GM21723 (cell line): Measurements from ENCODE around the gene DNAH3.

Source experiments
- ATAC-seq: cut with Tn5 transposase; IDR thresholded peaks from one replicate; pipeline ENCODE4 v1.9.1; 2021; ENCODE audit warnings: mild to moderate bottlenecking, moderate library complexity; ENCODE audit not compliant: unreplicated experiment

DNAH3 gene

GRCh38 chr16:20910781-20911321 is 239.8 kb downstream of the DNAH3 start:
- ATAC-seq: no peak

GRCh38 chr16:20906341-20907255 is 244.0 kb downstream of the DNAH3 start:
- ATAC-seq: no peak

GRCh38 chr16:20905576-20905975 is 245.1 kb downstream of the DNAH3 start:
- ATAC-seq: no peak

GRCh38 chr16:20904507-20905081 is 246.1 kb downstream of the DNAH3 start:
- ATAC-seq: no peak

- ATAC-seq: no peak
Measured at GRCh38 chr16:20903899-20904506, 246.6 kb downstream of the DNAH3 start.

- no peak for ATAC-seq
Measured at GRCh38 chr16:20903116-20903898, 247.3 kb downstream of the DNAH3 start.

GRCh38 chr16:20902426-20902825 is 248.2 kb downstream of the DNAH3 start:
- no peak for ATAC-seq

- peak; percentile 20 for ATAC-seq
Measured at GRCh38 chr16:20901436-20902112, 249.1 kb downstream of the DNAH3 start.

GRCh38 chr16:20901068-20901435 is 249.6 kb downstream of the DNAH3 start:
- ATAC-seq: no peak

GRCh38 chr16:20900299-20901067 is 250.2 kb downstream of the DNAH3 start, which contains the start of the genes DCUN1D3 and LYRM1:
DCUN1D3 (minus strand) TSS chr16:20900358; CDS start chr16:20862538, 37,820 bp downstream.
LYRM1 (plus strand) TSS chr16:20900771; CDS start chr16:20915556, 14,785 bp downstream.
- ATAC-seq: peak; percentile 71

- no peak for ATAC-seq
Measured at GRCh38 chr16:20899477-20900298, 251.0 kb downstream of the DNAH3 start.

- no peak for ATAC-seq
Measured at GRCh38 chr16:20899071-20899470, 251.6 kb downstream of the DNAH3 start.

GRCh38 chr16:20897922-20898321 is 252.7 kb downstream of the DNAH3 start:
- ATAC-seq: no peak

GRCh38 chr16:20897253-20897897 is 253.3 kb downstream of the DNAH3 start:
- no peak for ATAC-seq

- ATAC-seq: no peak
Measured at GRCh38 chr16:20894388-20894787, 256.3 kb downstream of the DNAH3 start.

GRCh38 chr16:20889625-20890275 is 260.9 kb downstream of the DNAH3 start:
- no peak for ATAC-seq

- ATAC-seq: no peak
Measured at GRCh38 chr16:20887207-20887606, 263.4 kb downstream of the DNAH3 start.
